Endothelial cell of umbilical vein (primary cell): ENCODE data around the gene SRRM5. TPM values are rescaled to one million over a fixed set of nuclear protein-coding genes. Genes with fewer than 3 reads are reported as not detected.
A peak's percentile ranks its signal among the peaks of the same experiment; 100 is the strongest.

Experiments used
- BruUV-seq: library from RNA; stranded (reverse); fragments of 400-500 nt; replicated peaks from 2 replicates; lab custom pipeline; 2021; lab: Mats Ljungman, UMichigan
- CTCF ChIA-PET: fragments of 300-600, 350-600 bp; sonication (Branson Sonifier 250); formaldehyde crosslinking; loops from one replicate; lab custom pipeline; 2021; ENCODE audit warnings: antibody characterized with exemption, inconsistent platforms; lab: Charles Lee
- POLR2A ChIA-PET: fragments of 300-600, 350-600 bp; sonication (Branson Sonifier 250); formaldehyde crosslinking; loops from one replicate; lab custom pipeline; 2021; ENCODE audit warnings: antibody characterized with exemption, inconsistent platforms; lab: Charles Lee
- DNase-seq: peaks from one replicate; pipeline ENCODE4 v3.0.0-alpha.2; 2011; ENCODE audit warnings: low read depth, low spot score
- FAIRE-seq: peaks from 2 replicates; lab custom pipeline; 2011; peaks lifted over from hg19 to GRCh38; lab: Jason Lieb, UNC
- H2AFZ ChIP-seq: 2 replicates; pipeline ENCODE4 v1.6.0; 2012; ENCODE audit warnings: low read depth, low read length, control low read depth, inconsistent platforms
- H3K27ac ChIP-seq: 2 replicates; pipeline ENCODE4 v1.5.1; 2011; ENCODE audit warnings: low read depth, mild to moderate bottlenecking, control low read depth, low read length, moderate library complexity; ENCODE audit not compliant: insufficient read depth
- H3K27me3 ChIP-seq, 2 experiments: 2 replicates each; pipeline versions ENCODE4 v1.6.0 to v1.6.1; 2011; ENCODE audit warnings: low read length in 2 of 2, mixed read lengths in 1 of 2; ENCODE audit not compliant: control insufficient read depth in 2 of 2, insufficient read depth in 2 of 2
- H3K36me3 ChIP-seq, 2 experiments: 2 replicates in 1 of 2; 3 replicates in 1 of 2; pipeline ENCODE4 v1.5.1; 2011; ENCODE audit warnings: low read length in 2 of 2, mild to moderate bottlenecking in 1 of 2, moderate library complexity in 1 of 2; ENCODE audit not compliant: control insufficient read depth in 2 of 2, insufficient read depth in 2 of 2; ENCODE audit errors: extremely low read depth in 1 of 2
- H3K4me1 ChIP-seq: 3 replicates; pipeline ENCODE4 v1.5.1; 2011; ENCODE audit warnings: mild to moderate bottlenecking, low read length; ENCODE audit not compliant: control insufficient read depth, insufficient read depth; ENCODE audit errors: extremely low read depth
- H3K4me2 ChIP-seq: 2 replicates; pipeline ENCODE4 v1.6.1; 2011; ENCODE audit warnings: low read length, control low read depth, mixed read lengths; ENCODE audit not compliant: insufficient read depth
- H3K4me3 ChIP-seq, 3 experiments: fragments of 200-600 bp in 1 of 3; sonication (generic), shearing (Covaris generic) in 1 of 3; replicated peaks in 1 of 3; 2 replicates each; pipeline ENCODE4 v1.5.1; 2011 to 2016; ENCODE audit warnings: control low read depth in 3 of 3, low read length in 3 of 3, mild to moderate bottlenecking in 2 of 3, inconsistent platforms in 1 of 3, low read depth in 1 of 3, moderate library complexity in 1 of 3; ENCODE audit not compliant: insufficient read depth in 1 of 3
- H3K79me2 ChIP-seq: 2 replicates; pipeline ENCODE4 v1.6.0; 2012; ENCODE audit warnings: low read length, inconsistent platforms; ENCODE audit not compliant: control insufficient read depth, insufficient read depth
- H3K9ac ChIP-seq: replicated peaks from 2 replicates; pipeline ENCODE3; 2011; ENCODE audit warnings: low read length, control low read depth; ENCODE audit not compliant: insufficient read depth; ENCODE audit errors: extremely low read depth
- H3K9me1 ChIP-seq: replicated peaks from 3 replicates; pipeline ENCODE4 v1.6.0; 2011; ENCODE audit warnings: mild to moderate bottlenecking, low read length; ENCODE audit not compliant: control insufficient read depth, insufficient read depth; ENCODE audit errors: extremely low read depth
- H3K9me3 ChIP-seq: replicated peaks from 2 replicates; pipeline ENCODE4 v1.5.1; 2012; ENCODE audit warnings: low read length, inconsistent platforms; ENCODE audit not compliant: control insufficient read depth, insufficient read depth
- H4K20me1 ChIP-seq: replicated peaks from 2 replicates; pipeline ENCODE3; 2011; ENCODE audit warnings: mild to moderate bottlenecking, low read length; ENCODE audit not compliant: control insufficient read depth, insufficient read depth; ENCODE audit errors: extremely low read depth
- EZH2 ChIP-seq: IDR thresholded peaks from 2 replicates; pipeline ENCODE4 v1.6.1; 2012; ENCODE audit warnings: borderline replicate concordance, low read depth, mild to moderate bottlenecking, moderate library complexity, low read length, inconsistent platforms; ENCODE audit not compliant: severe bottlenecking
- FOS ChIP-seq: IDR thresholded peaks from 2 replicates; pipeline ENCODE4 v1.6.1; 2011; ENCODE audit warnings: mild to moderate bottlenecking, low read length, moderate library complexity, borderline replicate concordance; ENCODE audit not compliant: insufficient read depth
- GATA2 ChIP-seq: IDR thresholded peaks from 2 replicates; pipeline ENCODE4 v1.7.0; 2011; ENCODE audit warnings: low read depth, mild to moderate bottlenecking, moderate library complexity, mixed read lengths, low read length; ENCODE audit not compliant: insufficient read length, insufficient read depth
- JUN ChIP-seq: IDR thresholded peaks from 2 replicates; pipeline ENCODE4 v1.6.1; 2011; ENCODE audit warnings: borderline replicate concordance, low read depth; ENCODE audit not compliant: insufficient read length, insufficient read depth
- MYC ChIP-seq: IDR thresholded peaks from one replicate; pipeline ENCODE4 v1.6.1; 2011; ENCODE audit warnings: mild to moderate bottlenecking, low read depth, low read length
- POLR2A ChIP-seq: IDR thresholded peaks from 2 replicates; pipeline ENCODE4 v1.6.1; 2012; ENCODE audit warnings: low read depth, mild to moderate bottlenecking, control low read depth, low read length
- POLR2AphosphoS5 ChIP-seq: IDR thresholded peaks from 2 replicates; pipeline ENCODE4 v1.6.1; 2012; ENCODE audit warnings: low read depth, mild to moderate bottlenecking, control low read depth, low read length, moderate library complexity; ENCODE audit not compliant: insufficient read depth
- dilution Hi-C: fragments of 300-500 bp; cut with MboI; formaldehyde crosslinking; loops from one replicate; pipeline ENCODE4 v1.15.0; 2019; ENCODE audit warnings: low sequenced_read_pairs; ENCODE audit not compliant: extremely low pct_ligation_motif_present
- intact Hi-C: fragments of 100-400 bp; cut with micrococcal nuclease; formaldehyde crosslinking; loops from one replicate; pipeline ENCODE4 v1.10.0; 2022
- polyA plus RNA-seq, 4 experiments: library from polyadenylated mRNA; depleted of rRNA in 3 of 4; stranded (reverse) in 3 of 4; unstranded in 1 of 4; fragments of >200 nt; gene quantifications; 2 replicates each; pipeline versions ENCODE4 v1.2.1 to v1.2.3, GENCODE V29; 2011 to 2012; ENCODE audit warnings: missing spikeins in 1 of 4
- total RNA-seq: library from RNA; stranded (reverse); gene quantifications from 2 replicates; pipeline ENCODE4 v1.2.3, GENCODE V29; 2021
- TF ChIP-seq, protein P1 (sequence below): IDR thresholded peaks from 2 replicates; pipeline ENCODE4 v1.6.1; 2011; ENCODE audit not compliant: insufficient read depth, insufficient read length
- TF ChIP-seq, protein P2 (sequence below), 2 donors: IDR thresholded peaks; 1 replicate in 1 of 2; 2 replicates in 1 of 2; pipeline ENCODE4 v1.5.1; 2011; ENCODE audit warnings: low read length in 2 of 2, mild to moderate bottlenecking in 2 of 2, moderate library complexity in 2 of 2, control low read depth in 1 of 2, inconsistent platforms in 1 of 2, low read depth in 1 of 2; ENCODE audit not compliant: insufficient read depth in 1 of 2; ENCODE audit errors: extremely low read depth in 1 of 2

Gene SRRM5
- total and polyA plus RNA-seq, 2 donors (not counting 3 experiments of a cell fraction or from before 2014, with no cell fraction given), result 0.17 to 0.27 TPM

GRCh38 chr19:43607238-43608205 is 4.4 kb upstream of the SRRM5 start:
- H3K27ac ChIP-seq, result no peak overlapping the region
- H3K4me1 ChIP-seq, result no peaks in the 10 kb centered on the region
- DNase-seq (no peak), FAIRE-seq (no peak)
- H3K9me3 ChIP-seq, result no peaks in the 10 kb centered on the region
- intact Hi-C loops, result no loop called here
- peaks cover 4% of the 10 kb centered on the region for H3K79me2 ChIP-seq
- H3K36me3 ChIP-seq, result peaks cover 0 to 23% of the 10 kb centered on the region in 2 experiments
- H4K20me1 ChIP-seq, result no peaks in the 10 kb centered on the region
- ChIA-PET POLR2A (no interaction called here), CTCF (no interaction called here)
- no peaks in the 10 kb centered on the region for H3K9me1 ChIP-seq
- H3K27me3 ChIP-seq, result no peaks in the 10 kb centered on the region
- no peak overlapping the region for H3K4me3 ChIP-seq
- no peak overlapping the region for H3K4me2 ChIP-seq
- TF ChIP-seq, protein P1, sequence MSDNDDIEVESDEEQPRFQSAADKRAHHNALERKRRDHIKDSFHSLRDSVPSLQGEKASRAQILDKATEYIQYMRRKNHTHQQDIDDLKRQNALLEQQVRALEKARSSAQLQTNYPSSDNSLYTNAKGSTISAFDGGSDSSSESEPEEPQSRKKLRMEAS, result no peak
- TF ChIP-seq EZH2 (no peak), FOS (no peak), JUN (no peak), MYC (no peak), POLR2AphosphoS5 (no peak), GATA2 (no peak), POLR2A (no peak)
- TF ChIP-seq, protein P2, sequence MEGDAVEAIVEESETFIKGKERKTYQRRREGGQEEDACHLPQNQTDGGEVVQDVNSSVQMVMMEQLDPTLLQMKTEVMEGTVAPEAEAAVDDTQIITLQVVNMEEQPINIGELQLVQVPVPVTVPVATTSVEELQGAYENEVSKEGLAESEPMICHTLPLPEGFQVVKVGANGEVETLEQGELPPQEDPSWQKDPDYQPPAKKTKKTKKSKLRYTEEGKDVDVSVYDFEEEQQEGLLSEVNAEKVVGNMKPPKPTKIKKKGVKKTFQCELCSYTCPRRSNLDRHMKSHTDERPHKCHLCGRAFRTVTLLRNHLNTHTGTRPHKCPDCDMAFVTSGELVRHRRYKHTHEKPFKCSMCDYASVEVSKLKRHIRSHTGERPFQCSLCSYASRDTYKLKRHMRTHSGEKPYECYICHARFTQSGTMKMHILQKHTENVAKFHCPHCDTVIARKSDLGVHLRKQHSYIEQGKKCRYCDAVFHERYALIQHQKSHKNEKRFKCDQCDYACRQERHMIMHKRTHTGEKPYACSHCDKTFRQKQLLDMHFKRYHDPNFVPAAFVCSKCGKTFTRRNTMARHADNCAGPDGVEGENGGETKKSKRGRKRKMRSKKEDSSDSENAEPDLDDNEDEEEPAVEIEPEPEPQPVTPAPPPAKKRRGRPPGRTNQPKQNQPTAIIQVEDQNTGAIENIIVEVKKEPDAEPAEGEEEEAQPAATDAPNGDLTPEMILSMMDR (IDR thresholded peaks at IDR 0.05; ENCODE audit: extremely low read depth in 1 of 2, insufficient read depth in 1 of 2, low read depth in 1 of 2, low read length in 2 of 2), result no peak
- H2AFZ ChIP-seq, result no peak overlapping the region
- dilution Hi-C loops, result no loop called here
- no peak overlapping the region for H3K9ac ChIP-seq
- BruUV-seq, result TSS peak; percentile 47
